SK-N-SH (cell line): Measurements from ENCODE around the gene NID1. TPM values are rescaled to one million over a fixed set of nuclear protein-coding genes. Genes with fewer than 3 reads are reported as not detected.

ENCODE experiments used
- CTCF ChIA-PET: fragments of 300-600, 350-600 bp; formaldehyde crosslinking; extraction: SDS; loops from one replicate; lab custom pipeline; 2021; lab: Yijun Ruan, JAX
- POLR2A ChIA-PET: fragments of 350-600 bp; sonication (Branson Sonifier 250); formaldehyde crosslinking; extraction: SDS; loops from one replicate; lab custom pipeline; 2020; ENCODE audit warnings: antibody characterized with exemption, inconsistent platforms; lab: Yijun Ruan, JAX
- DNase-seq: peaks from one replicate; pipeline ENCODE4 v3.0.0; 2012
- H2AFZ ChIP-seq: fragments of 200-600 bp; sonication (generic); 2 replicates; pipeline ENCODE4 v1.8.1; 2016; ENCODE audit warnings: antibody characterized with exemption, mild to moderate bottlenecking, low read depth
- H3F3A ChIP-seq: fragments of 200-600 bp; sonication (generic); replicated peaks from 2 replicates; pipeline ENCODE3; 2016; ENCODE audit warnings: antibody characterized with exemption, mild to moderate bottlenecking; ENCODE audit not compliant: insufficient read depth
- H3K27ac ChIP-seq, 2 experiments: fragments of 200-500 bp in 1 of 2; fragments of 200-600 bp in 1 of 2; sonication (Bioruptor generic) in 1 of 2; sonication (generic), shearing (Covaris generic) in 1 of 2; 2 replicates each; pipeline versions ENCODE4 v1.5.1 to v1.6.1; 2014 to 2016; ENCODE audit warnings: low read depth in 2 of 2, inconsistent platforms in 1 of 2, low read length in 1 of 2, mild to moderate bottlenecking in 1 of 2, mixed read lengths in 1 of 2
- H3K27me3 ChIP-seq: fragments of 200-600 bp; sonication (generic), shearing (Covaris generic); 2 replicates; pipeline ENCODE4 v1.6.1; 2016; ENCODE audit warnings: mixed run types; ENCODE audit not compliant: insufficient read depth
- H3K36me3 ChIP-seq, 2 experiments: fragments of 200-500 bp in 1 of 2; fragments of 200-600 bp in 1 of 2; sonication (Bioruptor generic) in 1 of 2; sonication (generic) in 1 of 2; replicated peaks in 1 of 2; 2 replicates each; pipeline versions ENCODE3 to v1.5.1; 2014 to 2016; ENCODE audit warnings: low read length in 1 of 2, mild to moderate bottlenecking in 1 of 2; ENCODE audit not compliant: insufficient read depth in 2 of 2, control insufficient read depth in 1 of 2
- H3K4me1 ChIP-seq, 2 experiments: fragments of 200-500 bp in 1 of 2; fragments of 200-600 bp in 1 of 2; sonication (Bioruptor generic) in 1 of 2; sonication (generic), shearing (Covaris generic) in 1 of 2; 2 replicates each; pipeline versions ENCODE4 v1.5.1 to v1.6.1; 2014 to 2016; ENCODE audit warnings: low read depth in 1 of 2, low read length in 1 of 2, mixed run types in 1 of 2; ENCODE audit not compliant: insufficient read depth in 2 of 2, control insufficient read depth in 1 of 2
- H3K4me2 ChIP-seq: fragments of 200-600 bp; sonication (generic), shearing (Covaris generic); 2 replicates; pipeline ENCODE4 v1.6.1; 2017; ENCODE audit warnings: mixed run types
- H3K4me3 ChIP-seq, 2 experiments: fragments of 200-500 bp in 1 of 2; fragments of 200-600 bp in 1 of 2; sonication (Bioruptor generic) in 1 of 2; sonication (generic), shearing (Covaris generic) in 1 of 2; 2 replicates each; pipeline versions ENCODE4 v1.5.1 to v1.8.1; 2014 to 2016; ENCODE audit warnings: low read depth in 2 of 2, inconsistent platforms in 1 of 2, low read length in 1 of 2, mild to moderate bottlenecking in 1 of 2, mixed read lengths in 1 of 2, moderate library complexity in 1 of 2
- H3K79me2 ChIP-seq: fragments of 200-600 bp; sonication (generic); 2 replicates; pipeline ENCODE4 v1.8.1; 2017; ENCODE audit warnings: mild to moderate bottlenecking; ENCODE audit not compliant: insufficient read depth
- H3K9ac ChIP-seq: fragments of 200-600 bp; sonication (generic); 2 replicates; pipeline ENCODE4 v1.6.1; 2017; ENCODE audit warnings: mixed run types
- H3K9me2 ChIP-seq: fragments of 200-600 bp; sonication (generic); 2 replicates; pipeline ENCODE4 v1.6.1; 2017; ENCODE audit warnings: mixed run types
- H3K9me3 ChIP-seq: fragments of 200-600 bp; sonication (generic); 2 replicates; pipeline ENCODE4 v1.6.1; 2017; ENCODE audit warnings: mixed run types, mild to moderate bottlenecking, moderate library complexity
- H4K20me1 ChIP-seq: fragments of 200-600 bp; sonication (generic); 2 replicates; pipeline ENCODE4 v1.6.1; 2017; ENCODE audit warnings: mild to moderate bottlenecking, mixed run types; ENCODE audit not compliant: insufficient read depth
- CHD2 ChIP-seq: fragments of 150-350 bp; IDR thresholded peaks from 2 replicates; pipeline ENCODE4 v1.6.1; 2018; ENCODE audit warnings: low read length; ENCODE audit not compliant: partially characterized antibody
- EZH2phosphoT487 ChIP-seq: fragments of 200-600 bp; sonication (generic); IDR thresholded peaks from 2 replicates; pipeline ENCODE4 v1.6.1; 2017; ENCODE audit warnings: low read depth, mixed run types, mild to moderate bottlenecking, antibody characterized with exemption, moderate library complexity, borderline replicate concordance
- FOSL2 ChIP-seq: IDR thresholded peaks from 2 replicates; pipeline ENCODE4 v1.4.0; 2012; ENCODE audit warnings: low read depth, mild to moderate bottlenecking, moderate library complexity, borderline replicate concordance
- FOXM1 ChIP-seq: IDR thresholded peaks from 2 replicates; pipeline ENCODE4 v1.4.0; 2012; ENCODE audit warnings: low read depth, mild to moderate bottlenecking
- GATA2 ChIP-seq: sonication (generic); formaldehyde crosslinking; IDR thresholded peaks from 2 replicates; pipeline ENCODE4 v1.5.0; 2020; ENCODE audit warnings: mild to moderate bottlenecking, missing genetic modification reagents
- IRF3 ChIP-seq: fragments of 150-350 bp; IDR thresholded peaks from 2 replicates; pipeline ENCODE4 v1.6.1; 2016; ENCODE audit warnings: mild to moderate bottlenecking, low read depth, low read length
- NFIC ChIP-seq: IDR thresholded peaks from 2 replicates; pipeline ENCODE4 v1.4.0; 2012; ENCODE audit warnings: borderline replicate concordance
- NRF1 ChIP-seq: IDR thresholded peaks from 2 replicates; pipeline ENCODE4 v1.6.1; 2012; ENCODE audit warnings: low read depth, mild to moderate bottlenecking, low read length
- PBX3 ChIP-seq: IDR thresholded peaks from 2 replicates; pipeline ENCODE4; 2012
- REST ChIP-seq: IDR thresholded peaks from 2 replicates; pipeline ENCODE4 v1.6.1; 2012; ENCODE audit warnings: mild to moderate bottlenecking, low read depth, low read length, moderate library complexity
- RFX5 ChIP-seq: IDR thresholded peaks from 2 replicates; pipeline ENCODE4 v1.6.1; 2012; ENCODE audit warnings: mild to moderate bottlenecking, improper control_type of control experiment, low read length
- RXRA ChIP-seq: IDR thresholded peaks from 2 replicates; pipeline ENCODE4 v1.4.0; 2012; ENCODE audit warnings: low read depth, mild to moderate bottlenecking, borderline replicate concordance
- SIN3A ChIP-seq: IDR thresholded peaks from 2 replicates; pipeline ENCODE4 v1.6.1; 2012; ENCODE audit warnings: low read depth, mild to moderate bottlenecking, low read length, moderate library complexity, borderline replicate concordance
- SMC3 ChIP-seq: IDR thresholded peaks from 2 replicates; pipeline ENCODE4 v1.6.1; 2012; ENCODE audit warnings: low read depth, low read length, improper control_type of control experiment
- TEAD4 ChIP-seq: IDR thresholded peaks from 2 replicates; pipeline ENCODE4 v1.4.0; 2012; ENCODE audit warnings: mild to moderate bottlenecking, borderline replicate concordance; ENCODE audit not compliant: insufficient read depth
- WGBS: methylation state at CpG from one replicate; pipeline ENCODE4 v1.1.6; 2017; ENCODE audit warnings: low lambda C conversion rate; 5-methylcytosine and 5-hydroxymethylcytosine counted together
- polyA plus RNA-seq, 3 experiments: library from polyadenylated mRNA; depleted of rRNA; stranded (reverse); fragments of >200 nt; gene quantifications; 2 replicates each; pipeline ENCODE4 v1.2.3, GENCODE V29; 2012

Gene NID1
- polyA plus RNA-seq, 1 of the 3 experiments (the other 2 are of a cell fraction): 74.3 TPM

- no peak for TF ChIP-seq IRF3
- TF ChIP-seq NFIC: no peak
- no peak for TF ChIP-seq GATA2 (CRISPR knock-in tag)
- no peak for TF ChIP-seq RFX5
- TF ChIP-seq FOXM1: no peak
- no peak for TF ChIP-seq EZH2phosphoT487
- no peak for TF ChIP-seq RXRA
Observed at GRCh38 chr1:235945775-235946570, 118.9 kb downstream of the NID1 start (continued).

GRCh38 chr1:235943581-235944114, 121.2 kb downstream of the NID1 start:
- POLR2A ChIA-PET: no interaction called here

GRCh38 chr1:235942979-235943575, 121.8 kb downstream of the NID1 start:
- H3K4me2 ChIP-seq: no peak overlapping the region
- no peak for DNase-seq
- no peak overlapping the region for H3K9ac ChIP-seq
- H3K79me2 ChIP-seq: no peaks in the 10 kb centered on the region
- no peaks in the 10 kb centered on the region for H3K27me3 ChIP-seq
- no peaks in the 10 kb centered on the region for H3K9me3 ChIP-seq
- 90% methylated on average over 6 of the region's 6 CpGs for WGBS
- no peak overlapping the region for H2AFZ ChIP-seq
- TF ChIP-seq GATA2 (CRISPR knock-in tag) (no peak), SMC3 (no peak), CHD2 (no peak), TEAD4 (no peak), REST (no peak), PBX3 (no peak), SIN3A (no peak)
- no peak overlapping the region for H3K4me3 ChIP-seq
- no peaks in the 10 kb centered on the region for H3K4me1 ChIP-seq
- H3K9me2 ChIP-seq: no peaks in the 10 kb centered on the region
- ChIA-PET POLR2A (no interaction called here), CTCF (interaction anchor here (1.2 to 2.0 kb wide), 2 partner anchors 25 to 29 kb away, joined by 4 to 7 read pairs; no protein-coding TSS in a partner anchor)
- no peaks in the 10 kb centered on the region for H4K20me1 ChIP-seq
- H3F3A ChIP-seq: peaks cover 3% of the 10 kb centered on the region
- peak overlapping the region in 1 of 2 experiments; percentile 45; a peak in 2 of 4 replicates for H3K27ac ChIP-seq
- no peaks in the 10 kb centered on the region for H3K36me3 ChIP-seq

More at GRCh38 chr1:235943581-235944114, 121.2 kb downstream of the NID1 start:
- peak overlapping the region in 1 of 2 experiments; percentile 54; a peak in 2 of 4 replicates for H3K27ac ChIP-seq
- no peaks in the 10 kb centered on the region for H3K79me2 ChIP-seq
- no peaks in the 10 kb centered on the region for H4K20me1 ChIP-seq
- no peak overlapping the region for H3K4me3 ChIP-seq
- H3K9me2 ChIP-seq: no peaks in the 10 kb centered on the region
- H2AFZ ChIP-seq: no peak overlapping the region
- H3K27me3 ChIP-seq: no peaks in the 10 kb centered on the region
- no peak overlapping the region for H3K4me2 ChIP-seq
- 74% methylated on average over 9 of the region's 9 CpGs for WGBS
- peaks cover 3% of the 10 kb centered on the region for H3F3A ChIP-seq
- no peaks in the 10 kb centered on the region for H3K9me3 ChIP-seq
- no peaks in the 10 kb centered on the region for H3K4me1 ChIP-seq
- CTCF ChIA-PET: interaction anchor here (1.0 kb wide), 1 partner anchor 78 kb away, joined by 3 read pairs; the partner anchor contains the start of gene LYST
- TF ChIP-seq FOSL2 (peak; percentile 55; the same call in 1 of the 2 replicates), NRF1 (no peak)
- DNase-seq: no peak
- no peaks in the 10 kb centered on the region for H3K36me3 ChIP-seq
- no peak overlapping the region for H3K9ac ChIP-seq
